ENCODE data around the gene NBAS.

Gene NBAS

GRCh38 chr2:15400240-15400826, 160.8 kb downstream of the NBAS start:
- no peak overlapping the region for H3K4me3 ChIP-seq (ENCODE audit: control insufficient read depth, low read depth, low read length)
- no peak for TF ChIP-seq CTCF (conservative IDR thresholded peaks at IDR 0.05; ENCODE audit: control insufficient read depth, insufficient read depth, low read depth, low read length)
- no peak for DNase-seq (ENCODE audit: low read depth)

GRCh38 chr2:15399241-15399640, 161.9 kb downstream of the NBAS start:
- DNase-seq (ENCODE audit: low read depth) = no peak
- H3K4me3 ChIP-seq (ENCODE audit: control insufficient read depth, low read depth, low read length) = no peak overlapping the region
- TF ChIP-seq CTCF (conservative IDR thresholded peaks at IDR 0.05; ENCODE audit: control insufficient read depth, insufficient read depth, low read depth, low read length) = no peak

GRCh38 chr2:15391751-15392150, 169.4 kb downstream of the NBAS start:
- TF ChIP-seq CTCF (conservative IDR thresholded peaks at IDR 0.05; ENCODE audit: control insufficient read depth, insufficient read depth, low read depth, low read length) = no peak
- H3K4me3 ChIP-seq (ENCODE audit: control insufficient read depth, low read depth, low read length) = no peak overlapping the region

GRCh38 chr2:15389895-15390294, 171.2 kb downstream of the NBAS start:
- TF ChIP-seq CTCF (conservative IDR thresholded peaks at IDR 0.05; ENCODE audit: control insufficient read depth, insufficient read depth, low read depth, low read length) = no peak
- H3K4me3 ChIP-seq (ENCODE audit: control insufficient read depth, low read depth, low read length) = no peak overlapping the region
- DNase-seq (ENCODE audit: low read depth) = no peak

More at GRCh38 chr2:15391751-15392150, 169.4 kb downstream of the NBAS start:
- DNase-seq (ENCODE audit: low read depth) = no peak

- no peak overlapping the region for H3K4me3 ChIP-seq (ENCODE audit: control insufficient read depth, low read depth, low read length)
Observed at GRCh38 chr2:15389326-15389700, 171.8 kb downstream of the NBAS start.

GRCh38 chr2:15388406-15389325, 172.5 kb downstream of the NBAS start:
- DNase-seq (ENCODE audit: low read depth) = no peak
- no peak for TF ChIP-seq CTCF (conservative IDR thresholded peaks at IDR 0.05; ENCODE audit: control insufficient read depth, insufficient read depth, low read depth, low read length)
- no peak overlapping the region for H3K4me3 ChIP-seq (ENCODE audit: control insufficient read depth, low read depth, low read length)

More at GRCh38 chr2:15389326-15389700, 171.8 kb downstream of the NBAS start:
- no peak for TF ChIP-seq CTCF (conservative IDR thresholded peaks at IDR 0.05; ENCODE audit: control insufficient read depth, insufficient read depth, low read depth, low read length)
- DNase-seq (ENCODE audit: low read depth) = no peak
